Neural progenitor cell (in vitro differentiated cells): ENCODE results near the gene RBM41.
A peak's percentile ranks its signal among the peaks of the same experiment; 100 is the strongest.

ENCODE experiments used
- CTCF ChIP-seq: fragments of 200-600 bp; sonication (generic); IDR thresholded peaks from 2 replicates; pipeline ENCODE4 v1.5.1; 2017; ENCODE audit warnings: antibody characterized with exemption, mild to moderate bottlenecking
- EZH2 ChIP-seq: fragments of 200-600 bp; sonication (generic); IDR thresholded peaks from 2 replicates; pipeline ENCODE4 v1.6.1; 2017; ENCODE audit warnings: antibody characterized with exemption, mild to moderate bottlenecking, moderate library complexity

- peak; percentile 66 for TF ChIP-seq CTCF
- no peak for TF ChIP-seq EZH2
Observed at GRCh38 chrX:107025545-107025944, 93.1 kb downstream of the RBM41 start.
